Left hindlimb (tissue), 1 donor: ENCODE measurements around the gene SCYGR4.
"Not testable (repeated sequence)": the region's sequence is repeated elsewhere in the genome, so short reads cannot be mapped to it uniquely, and the experiment has no call there.

Experiments
- DNase-seq: peaks from one replicate; pipeline ENCODE4 v3.0.0-alpha.2; 2018

The SCYGR4 gene

GRCh38 chr2:227617316-227618230 is at the start of gene SCYGR4:
Gene SCYGR4 (plus strand): TSS chr2:227617498. CDS start chr2:227617498, 0 bp downstream.
- DNase-seq: no peak

DNA sequence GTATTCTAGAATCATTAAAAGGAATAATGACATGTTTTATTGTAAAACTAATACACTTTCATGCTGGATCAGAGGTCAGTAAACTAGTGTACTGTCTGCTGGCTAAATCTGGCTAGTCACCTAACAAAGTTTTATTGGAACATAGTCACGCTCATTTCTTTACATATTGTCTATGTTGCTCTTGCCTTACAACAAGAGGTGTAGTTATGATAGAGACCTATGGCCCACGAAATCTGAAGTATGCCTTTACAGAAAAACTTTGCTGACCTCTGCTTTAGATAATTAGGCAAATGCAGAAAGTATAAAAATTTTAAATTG is 48.5 kb upstream of the SCYGR4 start:
- DNase-seq: no peak

GRCh38 chr2:227570615-227571014 is 46.7 kb upstream of the SCYGR4 start:
- no peak for DNase-seq

GRCh38 chr2:227576110-227576509 is 41.2 kb upstream of the SCYGR4 start:
- no peak for DNase-seq

DNA sequence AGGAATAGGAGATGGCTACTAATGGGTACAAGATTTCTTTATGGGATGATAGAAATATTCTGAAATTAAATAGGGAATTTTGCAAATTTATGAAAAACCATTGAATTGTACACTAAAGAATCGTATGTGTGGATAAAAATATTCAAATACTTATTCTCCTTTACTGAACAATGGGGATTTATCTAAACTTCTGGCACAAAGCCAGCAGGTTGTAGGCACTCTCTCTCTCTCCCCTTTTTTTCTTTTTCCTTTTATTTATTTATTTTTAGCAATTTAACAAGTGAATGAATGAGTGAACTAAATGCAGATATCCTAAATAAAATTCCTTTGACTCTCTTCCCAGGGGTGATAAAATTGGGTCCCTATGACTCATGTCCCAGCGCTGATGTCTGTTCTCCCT is 40.5 kb upstream of the SCYGR4 start:
- no peak for DNase-seq

DNA sequence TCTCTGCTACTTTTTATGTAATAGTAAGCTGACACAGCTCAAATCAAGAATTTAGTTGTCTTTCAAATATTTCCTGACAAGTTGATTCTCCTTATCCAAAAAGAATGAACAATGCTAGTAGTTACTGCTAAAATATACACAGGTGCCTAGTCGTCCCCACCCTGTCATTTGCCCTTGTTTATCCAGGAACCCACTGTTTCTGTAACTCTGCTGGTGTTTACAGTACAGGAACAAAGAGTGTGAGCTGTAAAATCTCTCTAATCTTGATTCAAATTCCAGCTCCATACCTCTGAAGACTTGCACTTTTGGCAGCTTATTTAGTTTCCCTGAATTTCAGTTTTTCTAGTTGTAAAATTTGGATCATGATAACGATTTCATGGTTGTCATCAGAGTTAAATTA is 39.7 kb upstream of the SCYGR4 start:
- DNase-seq: no peak

DNA sequence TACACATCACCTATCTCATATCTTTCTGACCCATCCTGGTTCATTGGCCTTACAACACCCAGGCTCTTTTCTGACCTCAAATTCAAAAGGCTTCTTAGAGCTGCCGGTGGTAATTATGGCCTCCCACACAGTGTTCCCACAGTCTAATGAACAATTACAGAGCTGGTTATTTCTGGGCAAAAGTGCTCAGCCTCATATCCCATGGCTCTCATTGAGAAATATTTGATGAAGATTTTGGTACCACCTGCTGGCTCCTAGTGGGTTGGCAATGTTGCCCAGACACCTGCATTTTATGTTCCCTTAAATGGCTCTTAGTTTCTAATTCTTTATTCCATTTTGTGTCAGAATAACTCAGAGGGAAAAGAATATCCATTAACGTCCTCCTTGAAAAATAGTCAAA is 38.7 kb upstream of the SCYGR4 start:
- no peak for DNase-seq

DNA sequence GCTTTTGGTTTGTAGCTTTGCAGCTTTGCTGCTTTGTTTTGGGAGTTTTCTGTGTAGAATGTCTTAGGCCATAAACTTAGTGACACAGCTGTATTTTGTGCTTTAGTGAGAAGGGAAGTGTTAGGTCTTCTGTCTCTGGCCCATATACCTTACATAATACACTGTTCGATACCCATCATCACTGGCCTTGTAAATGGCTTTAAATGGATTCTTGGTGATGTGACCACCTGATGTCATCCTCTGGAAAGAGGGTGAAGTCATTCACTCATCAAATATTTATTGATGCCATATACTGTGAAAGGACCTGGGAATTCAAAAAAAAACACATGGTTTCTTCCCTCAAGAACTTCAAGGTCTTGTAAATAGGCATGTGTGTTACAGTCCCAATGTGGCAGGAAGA is 37.5 kb upstream of the SCYGR4 start:
- DNase-seq: no peak

GRCh38 chr2:227582369-227582768 is 34.9 kb upstream of the SCYGR4 start:
- no peak for DNase-seq

GRCh38 chr2:227592694-227593387 is 24.5 kb upstream of the SCYGR4 start:
- no peak for DNase-seq

DNA sequence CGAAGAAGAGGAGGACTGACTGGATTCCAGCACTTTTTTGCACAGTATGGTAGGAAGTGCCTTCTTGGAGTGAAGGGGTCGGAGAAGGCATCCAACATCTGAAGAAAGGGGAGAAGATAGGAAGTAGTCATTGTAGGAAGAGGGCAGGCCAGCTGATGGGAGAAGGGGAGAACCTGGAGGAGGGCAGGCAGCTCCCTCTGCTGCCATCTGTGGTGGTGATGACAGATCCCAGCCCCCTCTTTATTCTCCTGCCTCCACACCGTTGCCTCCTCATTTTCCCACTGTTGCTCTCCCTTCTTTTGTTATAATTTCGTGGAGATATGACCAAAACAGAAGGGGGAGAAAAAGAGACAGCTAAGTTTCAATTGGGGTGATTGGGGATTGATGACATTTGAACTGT is 21.5 kb upstream of the SCYGR4 start:
- DNase-seq: no peak

DNA sequence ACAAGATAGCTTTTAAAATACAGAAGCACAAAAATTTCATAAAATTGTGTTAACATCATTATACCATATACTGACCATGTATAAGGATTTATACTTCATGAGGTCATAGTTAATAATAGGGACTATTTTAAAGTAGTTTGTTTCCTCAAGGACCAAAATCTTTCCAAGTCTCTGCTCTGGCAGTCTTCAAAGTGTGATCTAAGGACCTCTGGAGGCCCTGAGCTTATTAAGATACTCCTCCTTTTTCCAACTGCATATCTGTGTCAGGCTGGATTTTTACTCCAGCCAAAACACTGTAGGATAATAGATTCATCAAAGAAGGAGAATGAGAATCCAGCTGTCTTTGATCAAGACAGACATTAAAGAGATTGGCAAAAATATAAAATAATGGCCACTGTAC is 20.3 kb upstream of the SCYGR4 start:
- DNase-seq: no peak

GRCh38 chr2:227597998-227598397 is 19.3 kb upstream of the SCYGR4 start:
- DNase-seq: no peak

GRCh38 chr2:227598835-227599503 is 18.3 kb upstream of the SCYGR4 start, which contains the start of gene SCYGR2:
Gene SCYGR2 (plus strand): TSS chr2:227598893. CDS start chr2:227598893, 0 bp downstream.
- DNase-seq: not testable (repeated sequence)

- no peak for DNase-seq
Observed at GRCh38 chr2:227602358-227602757, 14.9 kb upstream of the SCYGR4 start.

GRCh38 chr2:227606476-227606875 is 10.8 kb upstream of the SCYGR4 start:
- no peak for DNase-seq

GRCh38 chr2:227607941-227608340 is 9.4 kb upstream of the SCYGR4 start:
- no peak for DNase-seq

DNA sequence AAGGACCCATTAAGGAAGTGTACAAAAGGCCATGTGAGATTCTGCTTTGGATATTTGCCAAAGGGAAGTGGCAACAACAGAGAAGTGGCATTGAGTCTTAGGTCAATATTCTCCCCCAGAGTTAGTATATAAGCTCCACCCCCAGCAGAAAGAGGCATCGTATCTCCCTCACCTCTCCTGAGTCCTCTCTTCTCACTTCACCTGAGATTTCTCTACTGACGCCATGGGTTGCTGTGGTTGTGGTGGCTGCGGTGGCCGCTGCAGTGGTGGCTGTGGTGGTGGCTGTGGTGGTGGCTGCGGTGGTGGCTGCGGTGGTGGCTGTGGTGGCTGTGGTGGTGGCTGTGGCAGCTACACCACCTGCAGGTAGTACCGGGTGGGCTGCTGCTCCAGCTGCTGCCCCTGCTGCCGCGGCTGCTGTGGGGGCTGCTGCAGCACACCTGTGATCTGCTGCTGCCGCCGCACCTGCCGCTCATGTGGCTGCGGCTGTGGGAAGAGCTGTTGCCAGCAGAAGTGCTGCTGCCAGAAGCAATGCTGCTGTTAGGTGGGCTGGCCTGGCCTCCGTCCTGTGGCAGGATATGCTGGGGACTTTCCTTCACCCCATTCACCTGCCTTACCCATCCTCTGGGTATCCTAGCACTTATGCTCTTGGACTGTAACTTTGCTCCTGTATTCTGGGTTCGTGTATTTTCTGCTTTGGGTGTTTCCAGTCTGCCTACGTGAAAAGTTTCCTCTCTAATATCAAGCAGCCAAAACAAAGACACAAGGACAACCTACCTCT is 8.5 kb upstream of the SCYGR4 start:
- DNase-seq: no peak

DNA sequence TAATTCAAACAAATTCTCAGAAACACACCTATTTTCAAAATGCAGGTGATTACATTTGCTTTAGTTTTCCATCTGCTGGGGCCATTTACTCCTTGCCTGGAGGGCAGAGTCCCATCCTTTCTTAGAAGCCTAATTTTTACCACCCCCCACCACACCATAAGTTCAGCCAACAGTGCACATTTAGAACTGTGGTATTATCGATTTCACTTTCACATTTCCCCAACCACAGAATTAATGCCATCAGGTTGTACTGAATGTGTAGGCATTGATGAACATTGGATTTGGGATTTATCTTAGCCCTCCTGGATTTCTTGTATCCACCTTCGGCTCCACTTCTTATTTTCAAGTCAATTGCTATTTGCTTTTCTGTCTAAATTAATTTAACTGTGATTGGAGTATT is 7.2 kb upstream of the SCYGR4 start:
- DNase-seq: no peak

- no peak for DNase-seq
Observed at GRCh38 chr2:227612546-227613271, 4.6 kb upstream of the SCYGR4 start.

GRCh38 chr2:227613272-227613660 is 4.0 kb upstream of the SCYGR4 start:
- DNase-seq: no peak

DNA sequence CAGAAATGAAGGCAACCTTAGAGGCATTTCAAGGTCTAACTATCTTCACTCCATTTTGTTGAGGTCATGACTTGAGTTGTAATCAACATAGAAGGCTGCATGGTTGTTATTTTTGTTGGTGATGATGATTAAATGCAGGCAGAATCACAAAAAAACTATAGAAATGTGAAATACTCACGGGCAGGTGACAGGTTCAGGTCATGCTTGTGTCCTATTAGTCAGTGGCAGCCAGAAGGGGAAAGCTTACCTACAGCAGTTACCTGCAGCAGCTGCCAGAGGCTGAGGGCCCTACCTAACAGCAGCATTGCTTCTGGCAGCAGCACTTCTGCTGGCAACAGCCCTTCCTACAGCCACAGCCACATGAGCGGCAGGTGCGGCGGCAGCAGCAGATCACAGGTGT is 3.1 kb upstream of the SCYGR4 start:
- DNase-seq: no peak
